ENCODE results near the gene NOVA1.
"Not testable (repeated sequence)": the region's sequence is repeated elsewhere in the genome, so short reads cannot be mapped to it uniquely, and the experiment has no call there.

The NOVA1 gene, protein sequence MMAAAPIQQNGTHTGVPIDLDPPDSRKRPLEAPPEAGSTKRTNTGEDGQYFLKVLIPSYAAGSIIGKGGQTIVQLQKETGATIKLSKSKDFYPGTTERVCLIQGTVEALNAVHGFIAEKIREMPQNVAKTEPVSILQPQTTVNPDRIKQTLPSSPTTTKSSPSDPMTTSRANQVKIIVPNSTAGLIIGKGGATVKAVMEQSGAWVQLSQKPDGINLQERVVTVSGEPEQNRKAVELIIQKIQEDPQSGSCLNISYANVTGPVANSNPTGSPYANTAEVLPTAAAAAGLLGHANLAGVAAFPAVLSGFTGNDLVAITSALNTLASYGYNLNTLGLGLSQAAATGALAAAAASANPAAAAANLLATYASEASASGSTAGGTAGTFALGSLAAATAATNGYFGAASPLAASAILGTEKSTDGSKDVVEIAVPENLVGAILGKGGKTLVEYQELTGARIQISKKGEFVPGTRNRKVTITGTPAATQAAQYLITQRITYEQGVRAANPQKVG

DNA sequence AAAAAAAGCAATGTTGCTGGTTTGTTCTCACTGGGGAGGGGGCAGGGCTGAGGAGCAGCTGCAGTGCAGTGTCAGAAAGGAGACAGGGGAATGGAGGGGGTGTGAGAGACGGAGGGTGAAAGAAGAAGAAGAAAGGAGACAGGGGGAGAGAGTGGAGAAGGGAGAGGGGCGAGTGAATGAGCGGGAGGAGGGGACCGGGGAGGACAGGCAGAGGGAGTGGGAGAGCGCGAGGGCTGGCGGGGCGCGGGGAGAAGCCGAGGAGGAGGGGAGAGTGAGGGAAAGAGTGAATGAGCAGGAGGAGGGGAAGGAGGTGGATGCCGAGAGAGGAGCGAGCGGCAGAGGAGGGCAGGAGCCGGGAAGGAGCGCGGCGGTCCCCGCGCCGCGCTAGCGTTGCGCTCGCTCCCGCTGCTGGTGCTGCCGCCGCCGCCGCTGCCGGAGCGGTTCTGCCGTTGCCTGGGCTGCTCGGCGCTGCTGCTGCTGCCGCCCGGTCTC, at the start of gene NOVA1:
NOVA1 (minus strand) TSS at position 445 of the 492 bp plus-strand sequence. CDS start 597 bp downstream, outside the sequence.
- DNase-seq, result no peak

DNA sequence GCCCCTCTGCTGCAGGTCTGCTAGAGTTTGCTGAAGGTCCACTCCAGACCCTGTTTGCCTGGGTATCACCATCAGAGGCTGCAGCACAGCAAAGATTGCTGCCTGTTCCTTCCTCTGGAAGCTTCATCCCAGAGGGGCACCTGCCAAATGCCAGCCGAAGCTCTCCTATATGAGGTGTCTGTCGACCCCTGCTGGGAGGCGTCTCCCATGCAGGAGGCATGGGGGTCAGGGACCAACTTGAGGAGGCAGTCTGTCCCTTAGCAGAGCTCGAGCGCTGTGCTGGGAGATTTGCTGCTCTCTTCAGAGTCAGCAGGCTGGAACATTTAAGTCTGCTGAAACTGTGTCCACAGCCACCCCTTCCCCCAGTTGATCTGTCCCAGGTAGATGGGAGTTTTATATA, 47.2 kb upstream of the NOVA1 start:
- DNase-seq, result not testable (repeated sequence)

DNA sequence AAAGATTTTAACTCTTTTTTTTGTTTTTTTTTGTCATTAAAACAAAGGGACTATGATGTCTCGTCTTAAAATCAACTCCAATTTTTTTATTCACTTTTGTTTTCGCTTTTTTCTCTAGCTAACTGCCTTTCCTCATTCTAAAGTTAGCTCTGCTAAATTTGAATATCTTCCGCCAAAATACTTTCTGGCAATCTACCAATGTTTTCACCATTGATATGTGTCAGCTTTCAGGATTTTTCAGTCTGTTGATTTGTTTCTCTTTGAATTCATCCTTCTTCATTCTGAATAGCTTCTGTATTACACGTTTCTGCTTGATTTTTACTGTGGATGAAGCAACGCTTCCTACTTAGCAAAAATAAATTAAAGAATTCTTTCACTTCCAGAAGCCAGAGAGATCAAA, 38.7 kb upstream of the NOVA1 start:
- DNase-seq, result no peak

DNA sequence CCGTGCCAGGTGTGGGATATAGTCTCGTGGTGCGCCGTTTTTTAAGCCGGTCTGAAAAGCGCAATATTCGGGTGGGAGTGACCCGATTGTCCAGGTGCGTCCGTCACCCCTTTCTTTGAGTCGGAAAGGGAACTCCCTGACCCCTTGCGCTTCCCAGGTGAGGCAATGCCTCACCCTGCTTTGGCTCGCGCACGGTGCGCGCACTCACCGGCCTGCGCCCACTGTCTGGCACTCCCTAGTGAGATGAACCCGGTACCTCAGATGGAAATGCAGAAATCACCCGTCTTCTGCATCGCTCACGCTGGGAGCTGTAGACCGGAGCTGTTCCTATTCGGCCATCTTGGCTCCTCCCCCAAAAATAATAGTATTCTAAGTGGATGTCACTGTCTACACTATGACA, 37.1 kb upstream of the NOVA1 start:
- DNase-seq, result not testable (repeated sequence)

DNA sequence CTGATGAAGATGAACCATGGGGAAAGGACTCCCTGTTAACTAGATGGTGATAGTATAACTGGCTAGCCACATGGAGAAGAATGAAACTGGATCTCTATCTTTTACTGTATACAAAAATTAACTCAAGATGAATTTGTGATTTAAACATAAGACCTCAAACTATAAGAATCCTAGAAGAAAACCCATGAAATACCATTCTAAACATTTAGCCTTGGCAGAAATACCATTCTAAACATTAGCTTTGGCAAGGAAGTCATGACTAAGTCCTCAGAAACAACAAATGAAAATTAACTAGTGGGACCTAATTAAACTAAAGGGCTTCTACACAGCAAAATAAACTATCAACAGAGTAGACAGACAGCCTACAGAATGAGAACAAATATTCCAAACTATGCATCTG, 28.4 kb upstream of the NOVA1 start:
- no peak for DNase-seq

DNA sequence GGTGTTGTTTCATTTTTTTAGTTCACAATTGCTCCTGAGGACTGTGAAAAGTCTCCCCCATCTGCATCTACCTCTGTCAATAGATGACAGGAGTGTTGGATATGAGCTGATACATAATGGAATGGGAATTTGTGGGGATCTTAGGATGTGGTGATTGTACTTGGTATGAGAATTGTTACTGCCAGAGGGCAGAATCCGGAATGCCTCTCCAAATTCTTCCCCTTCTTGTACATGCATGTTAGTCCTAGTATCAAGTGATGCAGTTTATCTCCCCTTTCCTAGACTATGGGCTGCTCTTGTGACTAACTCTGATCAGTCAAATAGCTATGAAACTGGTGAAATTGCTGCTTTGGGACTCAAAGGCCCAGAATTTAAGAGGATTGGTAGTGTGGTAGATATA, 24.8 kb upstream of the NOVA1 start:
- DNase-seq, result no peak

DNA sequence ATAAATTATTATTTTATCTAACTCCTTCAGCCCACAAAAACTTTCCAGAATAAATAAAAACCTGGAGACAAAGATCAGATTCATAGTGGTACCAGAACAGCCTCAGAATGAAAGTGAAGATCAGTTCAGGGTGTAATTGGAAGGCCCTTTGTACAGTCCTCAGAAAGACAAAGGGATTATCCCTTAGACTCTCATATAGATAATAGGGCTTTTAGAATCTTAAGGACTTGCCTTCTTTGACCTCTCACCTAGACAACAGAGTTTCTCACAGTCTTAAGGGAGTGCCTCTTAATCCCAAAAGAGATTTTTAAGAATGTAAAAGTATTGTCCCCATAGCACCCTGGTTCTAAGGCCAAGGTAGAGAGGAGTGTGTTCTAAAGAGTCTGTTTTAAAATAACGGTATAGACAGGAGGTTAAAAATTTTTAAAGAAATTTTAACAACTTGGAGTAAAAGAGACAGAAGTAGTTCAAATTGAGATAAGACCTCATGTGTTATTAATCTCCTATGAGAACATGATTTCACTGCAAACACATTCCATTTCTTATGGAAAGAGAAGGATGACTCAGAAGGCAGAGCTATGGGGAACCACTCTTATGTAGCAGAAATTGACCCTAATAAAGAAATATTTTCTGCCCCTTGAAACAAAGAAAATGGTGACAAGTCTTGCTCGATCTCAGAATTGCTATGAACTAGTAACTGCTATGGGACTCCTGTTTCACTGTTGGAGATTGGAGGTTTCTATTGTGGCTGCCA, 24.2 kb upstream of the NOVA1 start:
- DNase-seq, result no peak

DNA sequence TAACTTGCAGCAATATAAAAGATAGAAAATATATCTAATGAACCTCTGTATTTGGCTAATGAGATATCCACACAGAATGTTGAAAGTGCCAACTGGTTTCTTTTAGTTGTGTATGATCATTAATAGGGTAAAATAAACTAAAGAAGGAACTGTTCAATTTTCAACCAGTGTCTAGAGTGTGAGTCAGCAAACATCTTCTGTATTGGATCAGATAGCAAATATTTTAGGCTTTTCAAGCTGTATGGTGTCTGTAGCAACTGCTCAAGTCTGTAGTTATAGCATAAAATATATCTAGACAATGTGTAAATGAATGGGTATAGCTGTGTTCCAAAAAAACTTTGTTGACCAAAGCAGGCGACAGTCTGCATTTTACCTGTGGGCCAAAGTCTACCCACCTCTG, 23.5 kb upstream of the NOVA1 start:
- DNase-seq, result no peak

DNA sequence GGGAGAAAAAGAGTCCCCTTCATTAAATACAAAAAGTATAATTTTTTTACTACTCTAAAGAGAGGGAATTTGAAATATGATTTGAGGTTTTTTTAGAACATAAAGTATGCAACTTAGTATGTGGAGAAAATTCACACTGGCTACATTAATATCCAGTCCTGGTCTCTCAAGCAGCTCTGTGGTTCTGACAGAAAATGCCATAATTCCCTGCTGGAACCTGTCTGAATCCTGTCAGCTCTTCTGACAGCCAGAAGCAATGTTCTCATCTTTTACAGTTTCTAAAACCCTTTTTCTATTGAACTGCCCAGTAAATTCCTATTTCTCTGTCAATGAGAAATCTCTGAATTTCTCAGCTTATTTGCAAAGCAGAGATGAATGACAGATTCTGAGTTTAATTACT, 13.4 kb upstream of the NOVA1 start:
- no peak for DNase-seq

DNA sequence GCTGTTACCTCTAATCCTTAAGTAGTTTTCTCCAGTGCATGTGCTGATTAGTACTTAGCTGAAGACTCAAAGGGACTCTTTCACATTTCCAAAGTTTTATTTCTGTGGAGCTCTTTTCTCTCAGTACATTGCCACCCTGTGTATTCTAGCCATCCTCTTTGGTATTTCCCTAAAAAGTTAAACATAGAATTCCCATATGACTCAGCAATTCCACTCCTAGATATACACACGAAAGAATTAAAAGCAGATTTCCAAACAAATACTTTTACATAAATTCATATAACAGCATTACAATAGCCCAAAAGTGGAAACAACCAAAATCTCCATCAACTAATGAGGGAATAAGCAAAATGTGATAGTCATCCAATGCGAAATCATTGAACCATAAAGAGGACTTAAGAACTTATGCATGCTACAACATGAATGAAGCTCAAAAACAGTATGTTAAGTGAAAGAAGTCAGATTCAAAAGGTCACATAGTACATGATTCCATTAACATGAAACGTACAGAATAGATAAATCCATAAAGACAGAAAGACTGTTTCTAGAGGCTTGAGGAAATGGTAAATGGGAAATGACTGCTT, 9.0 kb upstream of the NOVA1 start:
- no peak for DNase-seq

DNA sequence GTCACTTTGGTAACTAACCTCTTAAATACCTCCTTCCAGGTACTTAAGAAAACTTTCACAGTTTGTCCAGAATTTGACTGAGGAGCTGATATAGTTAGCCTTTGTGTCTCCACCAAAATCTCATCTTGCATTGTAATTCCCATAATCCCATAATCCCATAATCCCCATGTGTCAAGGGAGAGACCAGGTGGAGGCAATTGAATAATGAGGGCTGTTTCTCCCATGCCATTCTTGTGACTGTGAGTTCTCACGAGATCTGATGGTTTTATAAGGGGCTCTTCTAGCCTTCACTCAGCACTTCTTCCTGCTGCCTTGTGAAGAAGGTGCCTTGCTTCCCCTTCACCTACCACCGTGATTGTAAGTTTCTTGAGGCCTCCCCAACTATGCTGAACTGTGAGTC, 7.8 kb upstream of the NOVA1 start:
- DNase-seq, result no peak

DNA sequence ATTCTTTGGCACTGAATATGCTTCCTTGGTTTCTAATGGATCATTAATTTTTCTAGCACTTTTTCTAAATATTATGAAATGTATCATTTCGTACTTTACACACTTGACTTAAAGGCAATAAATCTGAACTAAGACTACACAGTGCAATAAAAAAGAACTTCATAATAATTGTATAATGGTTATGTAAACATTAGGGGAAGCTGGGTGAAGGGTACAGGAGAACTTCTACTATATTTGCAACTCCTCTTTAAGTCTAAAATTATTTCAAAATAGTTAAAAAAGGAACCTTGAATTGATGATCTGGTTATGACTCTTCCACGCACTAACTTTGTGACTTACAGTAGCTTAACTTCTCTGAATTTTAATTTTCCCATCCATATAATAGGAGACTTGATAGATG, 5.1 kb upstream of the NOVA1 start:
- DNase-seq, result no peak

DNA sequence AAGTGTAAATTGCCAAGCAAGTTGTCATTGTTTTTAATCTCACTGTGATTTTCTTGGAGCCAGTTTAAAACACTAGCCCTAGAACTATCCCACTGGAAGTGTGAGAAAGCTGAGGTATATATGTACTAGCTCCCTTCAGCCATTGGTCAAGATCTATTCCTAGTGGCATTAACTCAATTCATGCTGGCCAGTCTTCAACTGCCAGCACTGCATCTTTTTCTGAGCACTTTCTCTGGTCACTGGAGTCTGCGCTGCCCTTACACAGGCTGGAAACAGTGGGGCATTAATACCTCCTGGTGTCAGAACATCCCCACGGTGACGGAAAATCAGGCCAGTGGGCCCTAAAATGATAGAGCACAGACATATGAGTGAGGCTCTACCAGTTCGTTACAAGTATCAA, 4.0 kb upstream of the NOVA1 start:
- DNase-seq, result no peak

DNA sequence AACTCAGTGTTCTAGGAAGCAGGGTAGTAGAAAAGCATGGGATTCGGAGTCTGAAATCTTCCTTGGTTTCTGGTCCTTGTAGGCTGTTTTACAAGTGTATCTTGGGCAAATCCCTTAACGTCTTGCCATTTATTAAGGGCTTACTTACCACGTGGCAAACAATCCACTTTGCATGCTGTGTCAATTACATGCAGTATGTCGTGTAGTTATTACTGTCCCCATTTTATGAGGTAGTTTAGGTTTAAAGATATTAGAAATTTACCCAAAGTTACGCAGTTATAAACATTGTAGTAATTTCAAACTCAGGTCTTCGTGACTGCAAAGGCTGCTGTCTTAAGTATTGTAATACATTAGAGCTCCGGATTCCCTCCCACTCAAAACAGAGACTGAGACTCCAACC, 1.5 kb upstream of the NOVA1 start:
- no peak for DNase-seq

DNA sequence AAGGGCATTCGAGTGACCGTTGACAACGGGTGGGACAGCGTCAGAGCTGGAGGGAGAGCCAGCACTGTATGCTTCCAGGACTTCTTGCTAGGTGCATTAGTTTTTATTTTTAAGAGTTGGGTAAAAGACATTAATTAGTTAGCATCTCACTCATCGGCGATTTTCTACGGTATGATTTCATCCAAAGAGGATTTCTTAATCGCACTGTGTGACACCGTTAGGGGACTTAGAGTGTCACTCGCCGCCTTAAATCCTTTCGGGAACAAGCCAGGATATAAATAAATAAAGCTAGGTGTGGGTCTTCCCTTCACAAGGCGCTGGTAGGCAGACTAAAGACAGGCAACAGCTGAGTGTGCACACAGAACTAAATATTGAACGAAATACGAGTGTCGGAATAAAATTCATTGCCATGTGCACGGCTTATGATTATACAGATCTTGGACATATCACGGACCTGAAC, 869 bp upstream of the NOVA1 start:
- no peak for DNase-seq

DNA sequence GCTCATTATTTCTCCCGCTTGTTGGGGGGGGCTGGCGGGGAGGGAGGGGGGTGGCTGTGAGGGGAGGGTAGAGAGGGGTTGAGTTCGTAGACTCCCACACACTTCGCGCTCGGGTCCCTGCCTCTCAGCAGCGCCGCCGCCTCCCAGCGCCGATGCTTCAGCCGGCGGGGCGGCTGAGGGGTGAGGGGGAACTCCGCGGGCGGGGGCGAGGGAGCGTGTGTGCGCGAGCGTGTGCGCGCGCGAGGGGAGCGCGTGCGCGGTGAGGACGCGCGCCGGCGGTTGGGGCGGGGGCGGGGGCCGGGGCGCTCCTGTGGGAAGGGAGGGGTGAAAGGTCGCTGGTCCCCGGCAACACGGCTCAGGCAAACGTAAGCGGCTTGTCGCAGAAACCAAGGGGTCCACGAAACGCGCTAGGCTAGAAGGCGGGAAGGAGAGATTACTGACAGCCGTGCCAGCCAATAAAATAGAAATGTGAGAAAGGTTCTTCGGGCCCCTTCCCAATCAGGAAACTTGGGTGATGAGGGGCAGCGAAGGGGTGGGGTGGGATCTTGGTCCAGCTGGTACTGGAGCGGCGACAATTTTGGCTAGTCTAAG, 343 bp upstream of the NOVA1 start:
- DNase-seq, result peak in 1 of 2 donors; percentile 5

DNA sequence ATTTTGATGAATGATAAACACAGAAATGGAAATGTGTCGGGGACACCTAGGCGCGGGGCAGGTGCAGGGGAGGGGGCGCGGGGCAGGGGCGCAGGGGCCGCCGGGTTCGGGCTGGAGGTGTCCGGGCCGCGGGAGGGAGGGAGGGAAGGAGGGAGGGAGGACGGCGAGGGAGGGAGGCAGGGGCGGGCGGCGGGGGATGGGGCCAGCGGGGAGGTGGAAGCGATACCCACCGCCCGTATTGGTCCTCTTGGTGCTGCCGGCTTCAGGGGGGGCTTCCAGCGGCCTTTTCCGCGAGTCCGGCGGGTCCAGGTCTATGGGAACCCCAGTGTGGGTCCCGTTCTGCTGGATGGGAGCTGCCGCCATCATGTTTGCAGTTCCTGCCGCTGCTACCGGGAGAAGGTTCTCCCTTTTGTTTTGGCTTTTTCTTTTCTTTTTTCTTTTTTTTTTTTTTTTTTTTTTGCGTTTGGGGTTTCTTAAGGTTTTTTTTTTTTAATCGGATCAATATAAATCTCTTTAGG, 703 bp downstream of the NOVA1 start:
- no peak for DNase-seq

DNA sequence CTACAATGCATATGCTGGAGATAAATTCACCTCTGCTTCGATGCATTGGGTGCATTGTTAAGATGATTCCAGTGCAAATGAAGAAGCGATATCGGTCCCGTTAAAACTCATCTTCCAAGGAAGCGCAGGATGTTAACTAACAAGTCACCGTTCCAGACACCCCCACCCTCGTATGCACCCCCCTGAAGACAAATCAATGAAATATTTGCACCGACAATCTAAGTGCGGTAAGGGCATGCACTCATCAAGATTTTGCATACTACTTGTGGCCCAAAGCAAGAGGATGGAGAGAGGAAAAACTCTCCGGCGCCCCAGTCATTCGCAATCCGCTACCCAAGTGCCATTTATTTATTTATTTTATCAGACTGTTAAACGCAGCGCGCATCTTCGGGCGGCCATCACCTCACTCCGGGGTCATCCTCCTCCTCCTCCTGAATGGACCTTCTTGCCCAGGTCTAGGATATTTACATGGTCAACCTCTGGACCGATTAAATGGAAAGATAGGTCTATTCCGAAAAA, 1.2 kb downstream of the NOVA1 start:
- DNase-seq, result no peak

DNA sequence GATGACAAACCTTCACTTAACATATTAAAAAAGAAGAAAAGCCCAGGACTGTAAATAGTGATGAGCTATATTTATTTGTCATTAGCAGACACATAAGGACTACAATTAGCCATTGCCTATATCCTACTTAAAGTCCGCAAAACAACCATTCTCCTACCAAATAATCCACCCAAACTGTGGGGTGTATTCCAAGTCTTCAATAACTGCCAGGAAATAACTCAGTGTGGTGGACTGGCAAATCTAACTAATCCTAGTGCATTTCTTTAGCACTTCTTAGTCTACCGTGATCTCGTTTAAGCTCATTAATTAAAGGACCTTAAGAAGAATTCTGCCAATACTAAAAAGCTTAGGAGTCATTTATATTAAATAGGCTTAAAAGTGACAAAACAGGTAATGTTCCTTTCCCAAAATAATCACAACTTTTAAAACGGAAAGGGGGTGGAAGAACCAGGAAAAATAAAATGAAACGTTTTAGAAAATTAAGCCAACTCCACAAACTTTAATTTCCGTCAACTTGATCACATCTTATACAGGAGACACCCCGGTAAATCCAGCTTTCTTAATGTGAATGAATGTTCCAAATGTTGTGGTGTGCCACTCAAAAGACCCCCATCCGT, 1.8 kb downstream of the NOVA1 start:
- DNase-seq, result no peak

DNA sequence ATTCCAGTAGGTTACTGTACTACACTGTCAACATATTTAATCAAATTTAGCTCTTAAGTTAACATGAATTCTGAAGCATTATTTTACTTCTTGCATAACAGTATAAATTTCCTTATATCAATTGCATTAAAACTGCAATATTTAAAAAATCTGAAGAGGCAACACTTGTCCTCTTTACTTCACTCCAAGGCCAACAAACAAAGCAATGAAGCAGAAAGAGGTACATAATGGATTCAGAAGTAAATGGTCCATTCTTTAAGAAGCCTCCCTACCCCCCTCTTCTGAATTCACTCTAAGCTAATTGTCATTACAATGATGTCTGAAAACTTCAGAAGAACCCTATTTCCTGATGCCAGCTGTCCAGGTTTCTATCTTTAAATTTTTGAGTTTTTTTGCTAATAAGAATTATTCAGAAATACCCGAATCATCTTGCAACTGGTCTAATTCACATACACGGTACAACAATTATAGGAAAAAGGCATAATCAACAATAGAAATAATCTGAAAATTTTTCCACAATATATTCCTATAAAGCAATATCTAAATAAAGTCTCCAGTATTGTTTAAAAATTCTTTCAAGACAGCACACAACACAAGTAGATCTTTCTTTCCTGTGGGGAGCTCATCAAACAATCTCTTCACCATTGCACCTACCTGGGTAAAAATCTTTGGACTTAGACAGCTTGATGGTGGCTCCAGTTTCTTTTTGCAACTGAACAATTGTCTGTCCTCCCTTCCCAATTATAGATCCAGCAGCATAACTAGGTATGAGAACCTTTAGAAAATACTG, 2.9 kb downstream of the NOVA1 start:
- no peak for DNase-seq

DNA sequence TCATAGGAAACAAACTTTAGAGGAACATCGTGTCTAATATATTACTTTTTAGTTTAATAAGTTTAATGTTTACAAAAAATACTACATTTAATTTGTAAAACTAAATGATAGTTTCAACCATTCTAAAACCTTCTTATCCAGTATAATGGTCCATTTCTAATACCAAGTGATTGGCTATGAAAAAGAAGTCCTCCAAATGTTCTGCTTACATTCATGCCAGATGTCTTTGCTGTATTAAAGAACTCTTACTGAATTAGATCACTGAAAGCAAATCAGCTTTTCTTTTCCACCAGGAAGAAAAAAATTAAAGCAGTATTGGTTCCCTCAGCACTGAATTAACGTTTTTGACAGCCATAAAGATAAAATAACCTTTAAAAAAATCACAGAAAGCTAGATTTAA, 3.7 kb downstream of the NOVA1 start:
- DNase-seq, result no peak

Measured in CD4-positive, alpha-beta T cell treated with Interferon alpha-2 for 1 hour (primary cell).